Raji (cell line): Measurements from ENCODE around the gene IQSEC2.

ENCODE experiments used
- POLR2A ChIP-seq: IDR thresholded peaks from 2 replicates; pipeline ENCODE4 v1.6.1; 2011; ENCODE audit warnings: low read depth, low read length, control low read depth; ENCODE audit not compliant: insufficient read depth

IQSEC2 gene

DNA sequence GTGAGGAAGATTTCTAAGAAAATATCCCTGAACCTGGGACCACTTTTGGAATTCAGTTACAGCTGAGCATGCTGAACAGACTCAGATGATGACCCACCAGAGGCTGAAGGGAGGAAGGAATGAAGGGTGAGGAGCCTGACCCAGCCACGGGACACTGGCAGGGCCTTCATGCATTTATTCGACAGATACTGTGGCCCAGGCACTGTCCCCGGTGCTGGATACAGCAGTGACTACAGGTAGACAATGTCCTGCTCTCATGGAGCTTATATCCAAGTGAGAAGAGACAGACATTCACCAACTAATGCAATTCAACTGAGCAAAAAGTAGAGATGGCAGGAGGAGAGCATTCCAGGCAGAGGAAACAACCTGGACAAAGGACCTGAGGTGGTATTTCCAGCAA is 2.2 kb upstream of the IQSEC2 start:
- TF ChIP-seq POLR2A, result no peak

DNA sequence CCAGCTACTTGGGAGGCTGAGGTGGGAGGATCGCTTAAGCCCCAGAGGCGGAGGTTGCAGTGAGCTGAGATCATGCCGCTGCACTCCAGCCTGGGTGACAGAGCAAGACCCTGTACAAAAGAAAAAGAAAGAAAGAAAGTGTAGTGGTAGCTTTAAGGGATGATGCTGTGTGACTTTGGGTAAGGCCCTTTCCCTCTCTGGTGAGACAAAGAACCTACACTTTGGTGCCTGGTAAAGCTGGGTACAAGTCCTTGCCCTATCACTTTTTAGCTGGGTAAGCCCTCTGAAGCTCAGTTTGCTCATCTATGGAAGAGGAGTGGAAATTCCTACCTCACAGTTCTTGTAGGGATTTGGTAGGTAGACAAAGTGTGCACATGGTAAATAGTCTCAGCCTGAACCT is 1.7 kb upstream of the IQSEC2 start:
- TF ChIP-seq POLR2A, result no peak

DNA sequence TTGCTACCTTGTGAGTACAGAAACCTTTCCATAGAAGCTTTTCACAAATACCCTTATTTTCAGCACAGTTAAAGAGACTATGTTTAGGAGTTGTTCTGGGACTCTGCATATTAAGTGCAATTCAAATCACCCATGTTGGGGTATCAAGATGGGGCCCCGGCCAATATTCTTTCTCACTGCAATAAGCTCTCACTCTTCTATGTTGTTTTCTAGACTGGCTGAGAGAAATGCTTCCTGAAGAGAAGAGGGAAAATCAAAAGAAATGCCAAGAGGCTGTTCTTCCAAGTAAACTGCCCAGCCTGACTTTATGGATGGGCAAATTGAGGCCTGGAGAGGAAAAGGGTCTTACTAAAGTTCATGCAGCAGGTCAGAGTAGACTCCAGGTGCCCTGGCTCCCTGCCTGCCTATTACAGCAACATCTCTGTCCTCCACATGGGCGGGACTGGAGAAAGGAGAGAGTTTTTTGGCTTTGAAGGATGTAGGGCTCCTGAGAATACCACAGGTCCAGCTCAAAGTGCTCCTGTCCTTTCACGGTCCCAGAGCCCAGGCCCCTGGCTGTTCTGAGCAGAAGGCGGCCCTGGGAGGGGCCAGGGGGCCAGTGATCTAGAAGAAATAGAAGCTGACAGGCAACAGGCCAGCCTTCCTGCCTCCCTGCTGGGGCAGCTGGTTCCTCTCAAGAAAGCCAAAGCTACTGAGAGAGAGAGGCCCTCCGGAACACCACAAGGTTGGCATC is 745 bp upstream of the IQSEC2 start:
- no peak for TF ChIP-seq POLR2A

DNA sequence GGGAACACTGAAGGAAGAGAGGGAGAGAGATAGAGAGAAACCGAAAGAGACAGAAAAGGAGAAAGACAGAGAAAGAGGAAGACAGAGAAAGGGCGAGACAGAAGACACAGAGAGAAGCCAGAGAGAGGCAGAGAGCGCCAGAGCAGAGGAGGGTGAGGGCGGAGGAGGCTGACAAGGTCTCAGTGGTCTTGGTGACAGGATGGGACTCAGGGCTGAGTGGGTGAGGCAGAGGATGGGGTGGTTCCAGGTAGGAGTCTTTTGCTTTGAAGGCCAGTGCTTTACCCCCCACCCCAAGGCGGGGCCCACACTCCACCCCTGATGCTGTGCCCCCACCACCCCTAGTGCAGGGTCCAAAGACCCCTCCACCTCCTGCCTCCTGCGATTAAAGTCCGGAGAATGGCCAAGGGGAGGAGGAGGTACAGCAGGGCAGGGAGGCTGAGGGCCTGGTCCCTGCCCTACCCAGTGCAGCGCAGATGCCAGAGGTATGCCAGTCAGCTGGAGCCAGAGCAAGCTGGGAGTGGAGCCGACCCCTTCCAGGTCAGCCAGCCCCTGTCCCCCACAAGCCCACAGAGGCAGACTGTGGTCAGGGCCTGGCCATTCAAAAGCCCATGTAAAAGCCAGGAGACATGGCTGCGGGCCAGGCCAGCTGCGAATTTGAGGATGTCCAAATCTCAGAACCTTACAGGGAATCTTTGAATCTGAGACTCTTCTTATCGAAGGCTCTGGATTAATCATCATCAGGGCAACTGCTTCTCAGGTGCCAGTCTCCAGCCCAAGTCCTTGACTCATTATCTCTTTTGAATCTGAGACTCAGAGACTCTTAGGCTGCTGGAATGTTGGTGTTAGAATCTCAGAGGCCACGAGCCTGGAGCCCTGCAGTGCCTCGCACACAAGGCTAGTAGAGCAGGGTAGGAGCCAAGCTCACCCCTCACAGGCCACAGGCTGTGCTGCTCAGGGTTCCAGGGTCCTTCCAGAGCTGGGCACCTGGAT is 758 bp downstream of the IQSEC2 start:
- no peak for TF ChIP-seq POLR2A

DNA sequence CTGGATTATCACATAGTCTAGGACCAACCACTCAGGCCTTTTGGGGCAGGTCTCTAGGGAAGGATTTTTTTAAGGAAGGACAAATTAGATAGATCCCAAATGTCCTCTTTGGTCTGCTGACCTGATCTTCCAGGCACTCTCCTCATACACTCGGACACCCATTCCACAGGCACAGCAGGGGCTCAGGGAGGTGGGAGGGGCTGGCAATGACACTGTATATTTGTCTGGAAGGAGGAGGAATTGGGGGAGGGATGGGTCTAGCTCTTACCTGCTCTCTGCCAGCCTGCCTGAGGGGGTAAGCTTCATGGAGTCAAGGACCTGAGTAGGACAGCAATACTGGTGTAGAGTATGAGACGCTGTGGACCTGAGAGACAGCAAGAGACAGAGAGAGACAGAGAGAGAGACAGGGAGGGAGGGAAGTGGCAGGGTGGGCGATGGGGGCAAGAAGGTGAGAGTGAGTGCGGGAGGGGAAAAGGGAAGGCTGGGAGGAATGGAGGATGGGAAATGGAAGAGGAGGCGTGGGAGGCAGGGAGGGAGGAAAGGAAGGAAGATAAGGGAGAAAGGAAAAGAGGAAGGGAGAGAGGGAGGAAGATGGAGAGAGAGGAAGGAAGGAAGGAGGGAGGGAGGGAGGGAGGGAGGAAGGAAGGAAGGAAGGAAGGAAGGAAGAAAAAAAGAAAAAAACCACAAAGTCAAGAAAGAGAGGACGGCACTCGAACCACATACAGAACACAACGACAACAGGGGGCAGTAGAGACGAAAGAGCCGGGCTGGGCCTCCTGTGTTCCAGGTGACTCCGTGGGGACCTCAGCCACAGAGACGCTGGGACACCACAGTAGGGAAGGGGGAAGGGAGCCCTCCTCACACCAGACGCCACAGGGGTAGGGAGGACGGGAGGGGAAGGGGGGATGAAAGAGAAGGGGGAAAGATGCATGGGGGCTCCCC is 1.8 kb downstream of the IQSEC2 start:
- TF ChIP-seq POLR2A, result no peak

DNA sequence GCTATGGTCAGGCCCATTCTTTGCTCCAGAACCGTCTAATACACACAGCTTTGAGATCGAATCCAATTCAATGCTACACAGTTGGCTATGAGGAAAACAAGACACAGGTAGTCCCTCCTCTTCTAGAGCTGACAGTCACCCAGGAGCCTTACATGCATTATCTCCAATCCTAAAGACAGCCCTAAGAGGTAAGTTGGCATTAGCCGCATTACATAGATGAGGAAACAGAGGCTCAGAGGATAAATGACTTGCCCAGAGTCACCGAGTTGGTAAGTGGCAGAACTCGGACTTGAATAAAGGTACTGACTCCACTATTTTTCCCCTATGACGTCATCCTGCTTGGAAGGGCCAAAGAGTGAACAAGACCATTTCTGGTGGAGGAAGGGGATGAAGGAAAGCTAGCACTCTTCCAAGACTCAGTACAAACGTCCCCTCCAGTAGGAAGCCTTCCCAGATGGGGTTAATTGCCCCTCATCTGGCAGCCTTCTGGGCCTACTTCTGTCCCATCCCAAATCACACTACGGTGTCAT is 8.5 kb downstream of the IQSEC2 start:
- TF ChIP-seq POLR2A, result no peak

DNA sequence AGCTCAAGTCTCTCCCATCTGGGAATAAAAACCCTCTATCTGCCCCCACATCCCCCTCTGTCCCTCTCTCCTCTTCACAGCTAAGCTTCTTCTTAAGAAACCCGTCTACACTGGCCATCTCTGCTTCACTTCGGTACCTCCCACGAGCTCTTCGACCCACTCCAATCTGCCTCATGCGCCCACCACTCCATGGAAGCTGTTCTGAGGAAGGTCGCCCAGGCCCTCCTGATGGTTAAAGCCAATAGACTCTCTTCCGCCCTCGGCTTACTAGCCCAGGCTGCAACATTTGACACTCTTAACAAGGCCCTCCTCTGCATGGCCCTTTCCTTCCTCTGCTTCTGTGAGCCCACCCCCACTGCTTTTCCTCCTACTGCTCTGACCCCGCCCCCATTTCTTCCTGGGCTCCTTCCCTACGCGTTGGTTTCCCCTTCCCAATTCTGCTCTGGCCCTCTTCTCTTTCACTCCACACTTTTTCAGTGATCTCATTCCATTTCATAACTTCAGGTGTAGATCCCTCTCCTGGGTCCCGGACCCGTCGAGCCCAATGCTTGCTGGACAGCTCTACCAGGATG is 11.8 kb downstream of the IQSEC2 start:
- no peak for TF ChIP-seq POLR2A

DNA sequence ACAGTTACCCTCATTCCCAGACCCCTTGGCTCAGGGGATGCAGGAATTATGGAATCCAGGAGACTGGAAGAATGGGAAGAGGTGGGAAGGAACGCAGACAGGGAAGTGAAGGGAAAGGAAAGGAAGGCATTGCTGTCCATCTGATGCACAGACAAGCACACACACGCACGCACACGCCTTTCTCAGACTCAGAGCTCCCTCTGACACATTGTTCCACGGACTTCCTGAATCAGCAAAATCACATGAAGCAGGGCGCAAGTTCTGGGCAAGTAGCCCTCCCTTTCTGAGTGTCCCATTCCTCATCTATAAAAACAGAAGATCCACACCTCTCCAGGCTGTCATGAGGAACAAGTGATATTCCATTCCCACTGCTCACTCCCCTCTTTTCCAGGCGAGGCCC is 13.2 kb downstream of the IQSEC2 start:
- TF ChIP-seq POLR2A, result no peak

DNA sequence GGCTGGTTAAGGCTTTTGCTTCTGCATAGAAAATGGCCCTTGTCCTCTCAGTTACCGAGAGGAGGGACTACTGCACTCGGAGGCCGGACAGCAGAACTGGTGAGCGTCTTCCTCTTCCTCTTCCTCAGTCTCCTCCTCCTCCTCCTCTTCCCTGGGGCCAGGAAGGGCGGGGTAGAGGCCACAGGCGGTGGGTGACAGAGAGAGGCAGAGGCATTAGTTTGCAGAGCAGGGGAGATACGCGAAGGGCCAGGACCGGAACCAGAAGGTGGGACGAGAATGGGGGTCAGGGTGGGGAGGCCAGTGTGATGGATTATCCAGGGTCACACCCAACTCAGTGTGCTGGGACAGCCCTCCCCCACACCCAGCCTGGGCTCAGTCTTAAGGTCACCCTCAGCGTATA is 14.5 kb downstream of the IQSEC2 start:
- TF ChIP-seq POLR2A, result no peak

DNA sequence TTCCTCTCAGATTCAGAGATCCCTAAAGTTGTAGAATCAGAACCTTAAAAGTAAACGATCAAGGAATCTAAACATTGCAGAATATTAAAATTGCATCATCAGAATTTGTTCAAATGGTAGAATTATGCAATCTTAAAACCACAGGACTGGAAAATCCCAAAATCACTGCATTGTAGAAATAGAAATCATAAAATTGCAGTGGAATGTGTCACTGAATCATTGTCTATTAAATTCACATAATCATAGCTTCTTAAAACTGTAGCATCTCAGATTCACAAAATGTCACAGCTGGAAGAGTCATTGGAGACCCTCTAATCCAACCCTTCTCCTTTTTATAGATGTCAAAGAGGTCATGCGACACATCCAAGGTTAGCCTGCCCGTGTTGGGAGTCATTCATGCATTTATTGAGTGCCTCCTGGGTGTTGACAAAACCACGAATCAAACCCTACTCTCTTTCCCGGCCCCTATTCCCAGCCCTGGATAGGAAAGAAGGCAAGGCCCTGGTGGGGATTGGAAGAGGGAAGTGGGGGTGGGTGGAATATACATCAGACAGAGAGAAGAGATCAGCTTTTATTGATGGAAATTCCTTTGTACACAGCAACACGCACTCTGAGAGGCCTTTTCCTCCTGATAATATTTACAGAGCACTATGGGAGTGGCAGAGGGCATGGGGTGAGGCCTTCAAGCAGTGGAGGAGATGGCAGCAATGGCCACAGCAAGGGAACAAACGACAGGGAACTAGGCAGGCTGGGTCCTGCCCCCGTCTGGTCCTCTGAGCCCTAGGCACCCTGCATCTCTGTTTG is 15.4 kb downstream of the IQSEC2 start:
- no peak for TF ChIP-seq POLR2A

DNA sequence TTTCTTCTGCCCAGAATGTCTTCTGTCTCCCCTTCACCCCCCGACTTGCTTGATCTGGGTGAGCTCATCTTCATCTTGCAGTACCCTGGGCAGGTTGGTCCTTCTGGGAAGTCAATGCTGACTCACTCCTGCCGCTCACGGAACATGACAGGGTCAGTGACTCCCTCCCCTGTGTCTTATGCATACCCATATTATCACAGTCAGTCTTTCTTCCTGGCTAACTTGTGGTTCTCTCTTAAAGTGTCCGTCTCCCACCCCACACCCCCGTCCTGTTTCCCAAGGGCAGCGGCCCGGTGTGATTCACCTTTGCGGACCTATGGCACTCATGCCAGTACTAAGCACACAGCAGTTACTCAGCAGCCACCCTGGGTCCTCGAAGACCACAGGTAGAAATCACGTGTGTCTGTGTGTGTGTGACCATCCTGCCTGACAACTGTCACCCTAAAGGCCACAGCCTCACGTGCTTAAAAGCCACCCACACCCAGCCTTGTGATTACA is 17.7 kb downstream of the IQSEC2 start:
- TF ChIP-seq POLR2A, result no peak

DNA sequence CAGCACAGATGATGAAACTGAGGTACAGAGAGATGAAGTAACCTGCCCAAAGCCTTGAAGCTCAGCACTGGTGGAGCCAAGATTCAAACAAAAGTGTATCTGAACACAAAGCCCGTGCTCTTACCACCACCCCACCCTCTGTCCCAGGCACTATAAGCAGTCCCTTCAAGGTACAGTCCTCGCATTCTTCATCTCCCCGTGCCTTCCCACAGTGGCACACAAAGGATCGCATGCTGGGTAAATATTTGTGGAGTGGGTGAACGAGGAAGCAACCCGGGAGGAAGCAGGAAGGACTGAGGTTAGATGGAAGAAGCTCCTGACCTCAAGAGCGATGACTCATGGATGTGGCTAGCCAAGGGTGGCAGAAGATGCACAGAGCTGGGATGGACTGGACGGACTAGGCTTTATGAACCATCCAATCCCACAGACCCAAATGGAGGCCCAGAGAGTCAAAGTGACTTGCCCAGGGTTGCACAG is 18.4 kb downstream of the IQSEC2 start:
- TF ChIP-seq POLR2A, result no peak

DNA sequence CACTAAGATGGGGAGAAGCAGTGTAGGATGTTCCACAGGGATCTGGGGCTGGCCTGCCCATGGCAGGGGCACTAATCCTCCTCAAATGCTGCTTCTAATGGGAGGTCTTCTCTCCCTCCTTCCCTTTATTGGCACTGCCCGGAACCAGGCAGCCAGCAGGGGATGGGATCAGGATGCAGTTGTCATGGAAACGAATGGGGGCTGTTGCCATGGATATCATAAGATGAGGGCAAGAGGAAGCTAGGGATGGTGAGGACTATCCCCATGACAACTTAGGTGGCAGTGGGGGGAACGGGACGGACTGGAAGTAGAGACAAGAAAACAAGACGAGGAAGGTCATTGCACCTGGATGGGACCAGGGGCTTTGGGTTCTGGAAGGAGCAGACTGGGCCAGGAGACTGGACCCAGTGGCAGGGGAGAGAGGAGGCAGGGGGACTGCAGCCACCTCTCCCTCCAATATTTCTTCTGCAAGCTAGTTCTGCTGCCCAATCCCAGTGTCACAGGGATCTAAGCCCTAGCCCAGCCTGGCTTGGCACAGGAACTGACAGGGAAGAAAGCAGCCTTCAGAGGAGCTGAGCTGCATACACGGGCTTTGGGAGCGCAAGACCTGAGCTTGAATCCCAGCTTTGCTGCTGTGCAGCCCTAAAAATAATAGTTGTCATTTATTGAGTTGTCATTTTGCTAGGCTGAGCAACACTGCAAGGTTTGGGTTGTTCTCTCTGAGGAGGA is 19.0 kb downstream of the IQSEC2 start:
- TF ChIP-seq POLR2A, result no peak
